ENCODE results near the gene FARP1.

FARP1 gene

DNA sequence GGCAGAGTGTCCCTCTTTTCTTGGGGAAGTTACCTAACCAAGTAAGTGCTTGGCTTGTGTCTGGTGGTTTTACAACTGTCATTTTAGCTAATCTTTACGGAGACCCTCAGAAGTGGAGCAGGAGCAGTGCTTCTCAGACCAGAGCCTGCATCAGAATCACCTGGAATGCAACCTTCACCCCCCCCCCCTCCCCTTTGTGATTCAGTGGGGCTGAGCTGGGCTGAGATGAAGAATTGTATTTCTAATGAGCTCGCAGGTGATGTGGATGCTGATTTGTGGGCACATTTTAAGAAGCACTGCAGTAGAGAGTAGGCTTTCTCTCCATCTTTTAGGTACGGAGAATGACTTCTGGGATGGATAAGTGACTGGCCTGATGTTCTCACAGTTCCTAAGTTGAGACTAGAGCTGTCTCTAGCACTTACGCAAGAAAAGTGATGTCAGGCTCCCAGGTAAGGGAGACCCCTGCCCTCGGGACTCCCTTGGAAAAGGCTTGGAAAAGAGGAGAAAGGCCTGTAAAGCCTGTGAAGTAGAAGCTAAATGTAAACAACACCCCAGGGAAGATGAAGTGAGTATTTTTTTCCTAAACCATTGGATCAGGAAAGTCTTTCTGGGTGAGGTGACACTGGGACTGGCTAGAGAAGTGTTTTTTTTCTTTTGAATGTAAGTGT is 57.5 kb downstream of the FARP1 start:
- Histone ChIP-seq H3K4me1 (ENCODE audit: control insufficient read depth, insufficient read depth, low read length) (peaks cover 19% of the 10 kb centered on the region), H3K4me3 (ENCODE audit: low read length) (no peak overlapping the region), H3K36me3 (ENCODE audit: control insufficient read depth, insufficient read depth, low read length) (no peaks in the 10 kb centered on the region), H3K27me3 (ENCODE audit: control insufficient read depth, insufficient read depth, low read length) (no peaks in the 10 kb centered on the region), H3K9me3 (ENCODE audit: control insufficient read depth, low read length) (no peaks in the 10 kb centered on the region), H3K9ac (ENCODE audit: low read length) (no peak overlapping the region)

DNA sequence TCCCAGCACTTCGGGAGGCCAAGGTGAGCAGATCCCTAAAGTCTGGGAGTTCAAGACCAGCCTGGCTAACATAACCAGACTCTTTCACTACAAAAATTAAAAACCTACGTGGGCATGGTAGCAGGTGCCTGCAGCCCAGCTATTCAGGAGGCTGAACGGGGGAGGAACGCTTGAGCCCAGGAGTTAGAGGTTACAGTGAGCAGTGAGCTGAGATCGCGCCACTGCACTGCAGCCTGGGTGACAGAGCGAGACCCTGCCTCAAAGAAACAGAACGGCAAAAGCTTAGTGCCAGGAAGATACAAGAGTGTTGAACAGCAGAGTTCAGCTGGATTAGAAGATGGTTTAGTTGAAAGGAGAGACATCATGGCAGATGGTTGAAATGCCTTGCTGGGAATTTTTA is 58.3 kb downstream of the FARP1 start:
- Histone ChIP-seq H3K4me1 (ENCODE audit: control insufficient read depth, insufficient read depth, low read length) (peaks cover 19% of the 10 kb centered on the region), H3K36me3 (ENCODE audit: control insufficient read depth, insufficient read depth, low read length) (no peaks in the 10 kb centered on the region)

DNA sequence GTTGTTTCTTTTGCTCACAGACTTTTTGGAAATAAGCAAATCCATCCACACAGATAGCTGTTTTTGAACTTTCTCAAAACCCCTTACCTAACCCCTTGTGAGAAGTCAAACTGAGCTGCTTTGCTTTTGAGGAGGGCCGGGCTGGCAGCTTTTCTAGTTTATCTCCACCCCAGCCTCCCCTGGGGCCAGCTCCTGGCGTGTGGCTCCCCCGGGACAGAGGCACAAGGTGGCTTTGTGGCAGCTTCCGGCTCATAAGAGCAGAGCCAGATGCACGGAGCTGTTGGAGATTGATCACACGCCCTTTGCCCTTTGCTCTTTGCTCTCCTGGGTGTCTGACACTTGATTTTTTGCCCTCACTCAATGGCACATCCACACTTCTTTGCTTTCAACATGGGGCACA is 59.1 kb downstream of the FARP1 start:
- Histone ChIP-seq H3K9ac (ENCODE audit: low read length) (no peak overlapping the region), H3K27me3 (ENCODE audit: control insufficient read depth, insufficient read depth, low read length) (no peaks in the 10 kb centered on the region), H3K4me1 (ENCODE audit: control insufficient read depth, insufficient read depth, low read length) (peaks cover 19% of the 10 kb centered on the region), H3K4me3 (ENCODE audit: low read length) (no peak overlapping the region), H3K9me3 (ENCODE audit: control insufficient read depth, low read length) (no peaks in the 10 kb centered on the region), H3K36me3 (ENCODE audit: control insufficient read depth, insufficient read depth, low read length) (no peaks in the 10 kb centered on the region)

More for the DNA sequence above, 58.3 kb downstream of the FARP1 start:
- no peak overlapping the region for H3K4me3 ChIP-seq (ENCODE audit: low read length)
- H3K9me3 ChIP-seq (ENCODE audit: control insufficient read depth, low read length), result no peaks in the 10 kb centered on the region
- H3K27me3 ChIP-seq (ENCODE audit: control insufficient read depth, insufficient read depth, low read length), result no peaks in the 10 kb centered on the region
- H3K9ac ChIP-seq (ENCODE audit: low read length), result no peak overlapping the region

DNA sequence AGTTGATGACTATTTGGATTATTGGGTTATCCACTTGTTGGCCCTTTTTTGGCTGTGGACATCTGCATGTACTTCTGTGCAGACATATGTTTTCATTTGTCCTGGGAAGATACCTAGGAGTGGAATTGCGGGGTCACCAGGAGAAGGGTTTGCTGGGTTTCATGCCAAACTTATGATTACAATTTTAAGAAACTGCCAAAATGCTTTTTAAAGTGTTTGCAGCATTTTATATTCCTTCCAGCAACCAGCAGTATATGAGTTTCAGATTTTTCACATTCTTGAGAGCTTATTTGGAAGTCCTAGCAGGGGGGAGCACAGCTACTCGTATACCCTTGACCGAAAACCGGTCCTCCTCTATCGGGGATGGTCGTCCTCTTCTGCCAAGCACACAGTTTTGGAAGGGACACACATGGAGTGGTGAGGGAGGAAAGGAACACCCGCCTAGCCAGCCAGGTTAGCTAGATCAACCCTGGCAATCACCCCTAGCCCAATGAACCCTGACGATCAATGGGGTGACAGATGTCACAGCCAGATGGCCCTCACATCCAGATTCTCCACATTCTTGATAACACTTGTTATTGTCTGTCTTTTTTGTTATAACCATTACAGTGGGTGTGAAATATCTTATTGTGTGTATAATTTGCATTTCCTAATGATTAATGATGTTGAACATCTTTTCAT is 60.9 kb downstream of the FARP1 start:
- Histone ChIP-seq H3K9ac (ENCODE audit: low read length) (no peak overlapping the region), H3K27me3 (ENCODE audit: control insufficient read depth, insufficient read depth, low read length) (no peaks in the 10 kb centered on the region), H3K36me3 (ENCODE audit: control insufficient read depth, insufficient read depth, low read length) (no peaks in the 10 kb centered on the region), H3K9me3 (ENCODE audit: control insufficient read depth, low read length) (no peaks in the 10 kb centered on the region), H3K4me1 (ENCODE audit: control insufficient read depth, insufficient read depth, low read length) (peaks cover 19% of the 10 kb centered on the region), H3K4me3 (ENCODE audit: low read length) (no peak overlapping the region)

DNA sequence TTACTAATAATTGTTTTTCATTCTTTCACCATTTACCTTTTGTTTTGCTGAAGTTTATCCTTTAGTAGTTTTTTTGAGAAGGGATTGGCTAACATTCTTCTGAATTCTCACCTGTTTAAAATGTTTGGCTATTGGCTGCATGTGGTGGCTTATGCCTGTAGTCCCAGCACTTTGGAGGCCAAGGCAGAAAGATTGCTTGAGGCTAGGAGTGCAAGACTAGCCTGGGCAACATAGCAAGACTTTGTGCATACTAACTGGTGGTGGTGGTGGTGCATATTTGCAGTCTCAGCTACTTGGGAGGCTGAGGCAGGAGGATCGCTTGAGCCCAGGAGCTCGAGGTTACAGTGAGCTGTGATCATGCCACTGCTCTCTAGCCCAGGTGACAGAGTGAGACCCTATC is 61.7 kb downstream of the FARP1 start:
- no peaks in the 10 kb centered on the region for H3K36me3 ChIP-seq (ENCODE audit: control insufficient read depth, insufficient read depth, low read length)
- no peaks in the 10 kb centered on the region for H3K9me3 ChIP-seq (ENCODE audit: control insufficient read depth, low read length)
- no peak overlapping the region for H3K9ac ChIP-seq (ENCODE audit: low read length)
- peaks cover 14% of the 10 kb centered on the region for H3K4me1 ChIP-seq (ENCODE audit: control insufficient read depth, insufficient read depth, low read length)
- no peaks in the 10 kb centered on the region for H3K27me3 ChIP-seq (ENCODE audit: control insufficient read depth, insufficient read depth, low read length)
- no peak overlapping the region for H3K4me3 ChIP-seq (ENCODE audit: low read length)

DNA sequence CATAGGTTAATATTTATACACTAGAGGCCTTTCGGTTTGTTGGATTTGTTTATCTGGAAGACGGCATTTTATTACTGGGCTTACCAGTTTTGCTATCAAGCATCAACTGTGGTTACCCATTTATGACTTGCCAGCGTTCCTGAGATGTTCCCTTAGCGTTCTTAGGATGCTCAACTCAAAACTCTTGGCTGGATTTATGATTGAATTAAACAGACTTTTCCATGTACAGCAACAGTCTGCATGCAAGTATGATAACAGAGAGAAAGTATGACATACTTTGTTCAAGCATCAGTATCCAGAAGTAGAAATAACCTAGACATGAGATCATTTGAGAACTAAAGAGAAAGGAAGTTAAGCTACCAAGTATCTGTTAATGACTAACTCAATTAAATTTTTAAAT is 64.1 kb downstream of the FARP1 start:
- Histone ChIP-seq H3K4me1 (ENCODE audit: control insufficient read depth, insufficient read depth, low read length) (peaks cover 5% of the 10 kb centered on the region), H3K9ac (ENCODE audit: low read length) (no peak overlapping the region), H3K4me3 (ENCODE audit: low read length) (no peak overlapping the region), H3K36me3 (ENCODE audit: control insufficient read depth, insufficient read depth, low read length) (no peaks in the 10 kb centered on the region), H3K27me3 (ENCODE audit: control insufficient read depth, insufficient read depth, low read length) (no peaks in the 10 kb centered on the region), H3K9me3 (ENCODE audit: control insufficient read depth, low read length) (no peaks in the 10 kb centered on the region)

DNA sequence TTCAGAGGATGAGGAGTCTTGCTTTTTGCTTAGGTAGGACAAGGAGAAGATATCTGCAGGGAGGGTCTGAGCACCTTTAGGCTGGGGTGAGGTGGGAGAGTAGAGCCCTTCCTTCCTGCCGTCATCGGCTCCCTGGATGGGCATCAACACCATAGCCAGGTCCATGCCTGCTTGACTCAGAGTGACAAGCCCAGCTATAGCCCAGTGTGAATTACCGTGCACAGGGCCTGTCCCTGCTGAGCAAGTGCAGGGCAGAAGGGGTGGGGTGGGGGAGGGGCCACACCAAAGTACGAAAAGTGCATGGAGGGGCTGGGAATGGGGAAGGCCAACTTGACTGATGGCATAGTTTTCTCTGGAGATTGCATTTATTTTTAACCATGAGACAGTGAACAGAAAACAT is 64.5 kb downstream of the FARP1 start:
- H3K9ac ChIP-seq (ENCODE audit: low read length), result no peak overlapping the region
- H3K4me1 ChIP-seq (ENCODE audit: control insufficient read depth, insufficient read depth, low read length), result no peaks in the 10 kb centered on the region
- no peak overlapping the region for H3K4me3 ChIP-seq (ENCODE audit: low read length)
- no peaks in the 10 kb centered on the region for H3K36me3 ChIP-seq (ENCODE audit: control insufficient read depth, insufficient read depth, low read length)
- H3K9me3 ChIP-seq (ENCODE audit: control insufficient read depth, low read length), result no peaks in the 10 kb centered on the region
- H3K27me3 ChIP-seq (ENCODE audit: control insufficient read depth, insufficient read depth, low read length), result no peaks in the 10 kb centered on the region

DNA sequence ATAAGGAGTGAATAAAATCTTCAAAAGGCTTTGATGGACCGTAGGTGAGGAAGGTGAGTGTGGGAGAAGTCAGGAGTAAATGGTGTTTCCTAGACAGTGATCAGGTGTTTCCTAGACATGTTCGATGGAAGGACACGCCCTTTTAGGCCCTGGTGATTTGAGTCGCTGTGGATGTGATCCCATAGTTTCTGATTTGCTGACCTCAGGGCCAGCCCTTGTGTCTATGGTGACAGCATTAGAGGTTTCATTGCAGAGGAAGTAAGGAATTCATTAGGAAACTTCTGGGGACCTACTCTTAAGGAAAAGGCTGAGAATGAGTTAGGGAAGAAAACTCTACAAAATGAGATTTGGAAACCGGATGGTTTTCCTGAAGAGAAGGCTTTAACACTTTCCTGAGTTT is 65.7 kb downstream of the FARP1 start:
- Histone ChIP-seq H3K36me3 (ENCODE audit: control insufficient read depth, insufficient read depth, low read length) (no peaks in the 10 kb centered on the region), H3K9ac (ENCODE audit: low read length) (no peak overlapping the region), H3K27me3 (ENCODE audit: control insufficient read depth, insufficient read depth, low read length) (no peaks in the 10 kb centered on the region), H3K4me1 (ENCODE audit: control insufficient read depth, insufficient read depth, low read length) (peaks cover under 1% of the 10 kb centered on the region), H3K4me3 (ENCODE audit: low read length) (no peak overlapping the region), H3K9me3 (ENCODE audit: control insufficient read depth, low read length) (no peaks in the 10 kb centered on the region)

DNA sequence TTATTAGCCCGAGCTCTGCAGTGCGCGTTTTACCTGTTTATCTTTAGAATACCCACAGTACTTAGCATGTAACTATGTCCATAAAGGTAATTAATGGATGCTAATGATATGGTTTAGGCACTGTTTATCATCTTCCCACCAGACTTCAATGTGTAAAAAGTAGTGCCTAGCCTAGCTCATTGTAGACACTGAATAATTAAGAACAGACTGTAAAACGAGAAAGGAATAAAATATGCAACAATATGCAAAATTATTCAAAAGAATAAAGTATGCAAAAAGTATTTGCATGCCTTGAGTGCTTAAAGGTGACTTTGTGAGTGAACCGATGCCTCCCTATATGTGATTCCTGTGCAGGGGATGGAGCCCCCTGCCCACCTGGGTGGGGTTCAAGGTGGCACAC is 69.9 kb downstream of the FARP1 start:
- Histone ChIP-seq H3K4me1 (ENCODE audit: control insufficient read depth, insufficient read depth, low read length) (peaks cover 20% of the 10 kb centered on the region), H3K9ac (ENCODE audit: low read length) (no peak overlapping the region), H3K36me3 (ENCODE audit: control insufficient read depth, insufficient read depth, low read length) (no peaks in the 10 kb centered on the region)

DNA sequence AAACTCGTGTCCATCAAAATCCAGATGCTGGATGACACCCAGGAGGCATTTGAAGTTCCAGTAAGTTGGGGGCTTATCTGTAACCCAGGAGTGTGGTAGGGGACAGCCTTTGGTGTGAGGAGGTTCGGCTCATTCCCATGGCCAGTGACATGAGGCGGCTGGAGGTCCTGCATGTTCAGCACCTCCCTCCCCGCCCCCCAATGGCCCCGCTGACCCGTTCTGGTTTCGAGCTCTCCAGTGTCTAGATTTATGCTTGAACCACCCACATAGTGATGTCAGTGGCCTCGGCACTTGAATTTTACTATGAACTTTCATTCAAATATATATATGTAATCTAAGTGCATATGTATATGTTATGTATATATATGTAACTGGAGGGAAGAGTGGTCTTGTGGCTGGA is 70.5 kb downstream of the FARP1 start:
- Histone ChIP-seq H3K36me3 (ENCODE audit: control insufficient read depth, insufficient read depth, low read length) (no peaks in the 10 kb centered on the region), H3K4me3 (ENCODE audit: low read length) (no peak overlapping the region), H3K9me3 (ENCODE audit: control insufficient read depth, low read length) (no peaks in the 10 kb centered on the region), H3K9ac (ENCODE audit: low read length) (no peak overlapping the region), H3K4me1 (ENCODE audit: control insufficient read depth, insufficient read depth, low read length) (peaks cover 20% of the 10 kb centered on the region), H3K27me3 (ENCODE audit: control insufficient read depth, insufficient read depth, low read length) (no peaks in the 10 kb centered on the region)

More for the DNA sequence above, 69.9 kb downstream of the FARP1 start:
- Histone ChIP-seq H3K4me3 (ENCODE audit: low read length) (no peak overlapping the region), H3K27me3 (ENCODE audit: control insufficient read depth, insufficient read depth, low read length) (no peaks in the 10 kb centered on the region), H3K9me3 (ENCODE audit: control insufficient read depth, low read length) (no peaks in the 10 kb centered on the region)

DNA sequence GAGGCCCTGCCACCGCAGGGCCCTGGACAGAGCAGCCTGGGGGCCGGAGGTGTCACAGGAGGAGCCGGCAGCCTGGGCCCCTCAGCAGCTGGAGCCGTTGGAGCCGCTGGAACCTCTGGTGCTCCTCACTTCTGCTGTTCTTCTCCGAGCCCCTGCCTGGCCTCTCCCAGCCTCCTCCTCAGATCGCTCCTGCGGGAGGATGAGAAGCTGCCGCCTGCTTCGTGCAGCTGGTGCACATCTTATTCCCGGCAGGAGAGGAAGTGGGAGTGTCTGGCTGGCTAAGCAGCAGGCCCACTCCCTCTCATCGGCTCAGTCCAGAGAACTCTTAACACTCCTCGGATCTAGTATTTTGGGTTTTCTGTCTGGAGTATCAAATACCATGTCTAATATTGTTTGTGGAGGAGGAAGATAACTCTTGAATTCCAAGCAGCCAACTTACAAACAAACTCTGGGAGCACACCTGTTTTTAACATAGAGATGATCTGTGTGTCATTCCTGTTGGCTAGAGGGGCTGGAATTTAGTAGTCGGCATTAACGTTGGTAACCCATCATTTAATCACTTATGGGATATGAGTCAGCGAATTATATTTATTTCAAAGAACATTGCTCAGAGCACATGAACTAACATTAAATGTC is 71.2 kb downstream of the FARP1 start:
- H3K9ac ChIP-seq (ENCODE audit: low read length), result no peak overlapping the region
- no peaks in the 10 kb centered on the region for H3K36me3 ChIP-seq (ENCODE audit: control insufficient read depth, insufficient read depth, low read length)

DNA sequence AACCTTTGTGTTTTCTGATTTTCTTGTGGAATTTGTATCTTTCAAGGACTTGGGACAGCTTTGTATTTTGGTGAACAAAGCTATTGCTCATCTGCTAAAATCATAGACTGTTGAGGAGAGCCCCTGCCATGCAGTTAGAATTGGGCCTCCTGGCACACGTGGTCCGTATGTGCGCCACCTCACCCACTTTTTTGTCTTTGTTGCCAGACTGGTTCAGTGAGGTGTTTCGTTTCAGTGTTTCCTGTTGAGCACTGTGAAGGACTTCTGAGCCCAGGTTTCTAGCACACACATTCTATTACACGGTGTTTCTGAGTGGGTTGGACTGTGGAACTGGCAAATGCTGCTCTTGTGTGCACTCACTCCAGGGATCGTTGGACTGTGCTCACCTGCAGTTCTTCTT is 71.8 kb downstream of the FARP1 start:
- no peaks in the 10 kb centered on the region for H3K9me3 ChIP-seq (ENCODE audit: control insufficient read depth, low read length)
- no peaks in the 10 kb centered on the region for H3K27me3 ChIP-seq (ENCODE audit: control insufficient read depth, insufficient read depth, low read length)
- peaks cover 20% of the 10 kb centered on the region for H3K4me1 ChIP-seq (ENCODE audit: control insufficient read depth, insufficient read depth, low read length)
- H3K4me3 ChIP-seq (ENCODE audit: low read length), result no peak overlapping the region
- H3K36me3 ChIP-seq (ENCODE audit: control insufficient read depth, insufficient read depth, low read length), result no peaks in the 10 kb centered on the region
- H3K9ac ChIP-seq (ENCODE audit: low read length), result no peak overlapping the region

More for the DNA sequence above, 71.2 kb downstream of the FARP1 start:
- Histone ChIP-seq H3K4me1 (ENCODE audit: control insufficient read depth, insufficient read depth, low read length) (peaks cover 20% of the 10 kb centered on the region), H3K27me3 (ENCODE audit: control insufficient read depth, insufficient read depth, low read length) (no peaks in the 10 kb centered on the region), H3K9me3 (ENCODE audit: control insufficient read depth, low read length) (no peaks in the 10 kb centered on the region), H3K4me3 (ENCODE audit: low read length) (no peak overlapping the region)

Measured in mucosa of stomach (tissue), 1 donor.